Thoracic aorta (tissue), 2 donors: Measurements from ENCODE around the gene ADAMTS16. TPM values are rescaled to one million over a fixed set of nuclear protein-coding genes. Genes with fewer than 3 reads are reported as not detected.

ENCODE experiments used
- ATAC-seq: fragments of 150-250 bp; one replicate; pipeline ENCODE4 v1.8.0; 2017; ENCODE audit warnings: low read depth; ENCODE audit not compliant: insufficient number of reproducible peaks, low FRiP score
- DNase-seq: peaks from one replicate; pipeline ENCODE4 v3.0.0-alpha.2; 2020; ENCODE audit warnings: low spot score
- H3K27ac ChIP-seq, 2 donors: fragments of 200-600 bp; sonication (generic); 1 replicate in 1 of 2; 2 replicates in 1 of 2; pipeline ENCODE4 v1.5.1; 2016; ENCODE audit warnings: mild to moderate bottlenecking in 2 of 2, moderate library complexity in 2 of 2
- H3K27me3 ChIP-seq: fragments of 200-600 bp; sonication (generic); replicated peaks from 2 replicates; pipeline ENCODE4 v1.6.0; 2016; ENCODE audit warnings: mild to moderate bottlenecking; ENCODE audit not compliant: insufficient read depth
- H3K36me3 ChIP-seq: fragments of 200-600 bp; sonication (generic); one replicate; pipeline ENCODE4 v1.5.1; 2016
- H3K4me1 ChIP-seq, 2 donors: fragments of 200-600 bp; sonication (generic); 1 replicate in 1 of 2; 2 replicates in 1 of 2; pipeline versions ENCODE4 v1.5.1 to v1.6.0; 2016; ENCODE audit warnings: low read depth in 2 of 2, mild to moderate bottlenecking in 1 of 2; ENCODE audit not compliant: control insufficient read depth in 1 of 2
- H3K4me3 ChIP-seq: fragments of 200-600 bp; sonication (generic); 2 replicates; pipeline ENCODE4 v1.5.1; 2016; ENCODE audit warnings: mild to moderate bottlenecking
- H3K9me3 ChIP-seq: fragments of 200-600 bp; sonication (generic); 2 replicates; pipeline ENCODE4 v1.5.1; 2016
- total RNA-seq, 2 donors: library from RNA; depleted of rRNA; stranded (reverse); fragments of >200 nt; gene quantifications; one replicate each; pipeline versions ENCODE4 v1.1.0 to v1.2.3, GENCODE V29; 2016
- TF ChIP-seq, protein P1 (sequence below): fragments of 200-600 bp; sonication (generic); IDR thresholded peaks from one replicate; pipeline ENCODE4 v1.5.1; 2019; ENCODE audit warnings: antibody characterized with exemption

The ADAMTS16 gene
- total RNA-seq, 2 donors from 2014 or later, result not detected

DNA sequence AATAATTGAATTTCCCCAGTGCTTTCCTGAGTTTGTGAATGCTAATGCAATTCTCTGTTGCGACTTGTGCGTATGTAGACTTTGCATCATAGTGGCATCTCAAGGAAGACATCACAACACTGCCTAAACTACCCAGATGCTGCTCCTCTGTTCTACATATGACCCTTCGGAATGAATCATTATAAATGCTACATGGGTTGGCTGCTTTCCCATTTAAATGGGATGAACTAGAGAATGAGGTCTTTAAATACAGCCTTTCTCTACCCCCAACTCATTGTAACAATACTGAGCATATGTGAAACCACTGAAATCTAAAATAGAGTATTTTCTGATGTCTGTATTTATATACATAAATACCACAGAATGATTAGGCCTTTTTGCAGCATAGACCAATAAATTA lies 145.8 kb downstream of the ADAMTS16 start:
- Histone ChIP-seq H3K9me3 (no peaks in the 10 kb centered on the region), H3K27me3 (no peaks in the 10 kb centered on the region), H3K36me3 (no peaks in the 10 kb centered on the region), H3K4me3 (no peak overlapping the region), H3K4me1 (no peaks in the 10 kb centered on the region), H3K27ac (no peak overlapping the region)
- no peak for ATAC-seq
- no peak for DNase-seq
- TF ChIP-seq, protein P1, sequence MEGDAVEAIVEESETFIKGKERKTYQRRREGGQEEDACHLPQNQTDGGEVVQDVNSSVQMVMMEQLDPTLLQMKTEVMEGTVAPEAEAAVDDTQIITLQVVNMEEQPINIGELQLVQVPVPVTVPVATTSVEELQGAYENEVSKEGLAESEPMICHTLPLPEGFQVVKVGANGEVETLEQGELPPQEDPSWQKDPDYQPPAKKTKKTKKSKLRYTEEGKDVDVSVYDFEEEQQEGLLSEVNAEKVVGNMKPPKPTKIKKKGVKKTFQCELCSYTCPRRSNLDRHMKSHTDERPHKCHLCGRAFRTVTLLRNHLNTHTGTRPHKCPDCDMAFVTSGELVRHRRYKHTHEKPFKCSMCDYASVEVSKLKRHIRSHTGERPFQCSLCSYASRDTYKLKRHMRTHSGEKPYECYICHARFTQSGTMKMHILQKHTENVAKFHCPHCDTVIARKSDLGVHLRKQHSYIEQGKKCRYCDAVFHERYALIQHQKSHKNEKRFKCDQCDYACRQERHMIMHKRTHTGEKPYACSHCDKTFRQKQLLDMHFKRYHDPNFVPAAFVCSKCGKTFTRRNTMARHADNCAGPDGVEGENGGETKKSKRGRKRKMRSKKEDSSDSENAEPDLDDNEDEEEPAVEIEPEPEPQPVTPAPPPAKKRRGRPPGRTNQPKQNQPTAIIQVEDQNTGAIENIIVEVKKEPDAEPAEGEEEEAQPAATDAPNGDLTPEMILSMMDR, result no peak

- H3K27me3 ChIP-seq, result no peaks in the 10 kb centered on the region
- TF ChIP-seq, protein P1, result no peak
- no peak overlapping the region for H3K27ac ChIP-seq
- no peaks in the 10 kb centered on the region for H3K9me3 ChIP-seq
- H3K36me3 ChIP-seq, result no peaks in the 10 kb centered on the region
- no peak for DNase-seq
- no peak overlapping the region for H3K4me3 ChIP-seq
- no peaks in the 10 kb centered on the region for H3K4me1 ChIP-seq
- ATAC-seq, result no peak
Observed at GRCh38 chr5:5287419-5287818, 147.3 kb downstream of the ADAMTS16 start.

DNA sequence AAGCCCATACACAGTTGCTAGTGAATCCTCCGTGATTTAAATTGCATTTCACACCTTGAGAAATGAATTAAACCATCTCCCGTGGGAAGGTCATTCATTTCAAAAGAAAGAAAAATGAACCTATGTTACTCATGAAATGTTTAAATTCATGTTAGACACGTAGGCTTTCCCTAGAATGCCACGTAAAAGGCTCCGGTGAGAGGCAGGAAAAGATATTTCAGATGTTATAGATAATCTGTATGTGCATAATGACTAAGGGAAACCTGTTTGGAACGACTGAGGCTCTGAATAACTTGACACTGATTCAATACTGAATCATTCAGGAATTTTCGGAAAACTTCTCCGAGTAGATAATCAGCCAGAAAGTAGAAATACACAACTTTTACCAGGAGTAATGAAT lies 148.1 kb downstream of the ADAMTS16 start:
- ATAC-seq (no peak), DNase-seq (no peak)
- Histone ChIP-seq H3K27ac (no peak overlapping the region), H3K36me3 (no peaks in the 10 kb centered on the region), H3K4me1 (no peaks in the 10 kb centered on the region), H3K27me3 (no peaks in the 10 kb centered on the region), H3K9me3 (no peaks in the 10 kb centered on the region), H3K4me3 (no peak overlapping the region)
- TF ChIP-seq, protein P1, result no peak

GRCh38 chr5:5289537-5289936 lies 149.4 kb downstream of the ADAMTS16 start:
- H3K27me3 ChIP-seq, result no peaks in the 10 kb centered on the region
- no peak overlapping the region for H3K4me3 ChIP-seq
- H3K9me3 ChIP-seq, result no peaks in the 10 kb centered on the region
- TF ChIP-seq, protein P1, result no peak
- no peak for DNase-seq
- no peak for ATAC-seq
- no peaks in the 10 kb centered on the region for H3K36me3 ChIP-seq
- H3K27ac ChIP-seq, result no peak overlapping the region
- no peaks in the 10 kb centered on the region for H3K4me1 ChIP-seq

GRCh38 chr5:5290674-5291334 lies 150.7 kb downstream of the ADAMTS16 start:
- H3K36me3 ChIP-seq, result no peaks in the 10 kb centered on the region
- ATAC-seq, result no peak
- no peaks in the 10 kb centered on the region for H3K4me1 ChIP-seq
- no peak overlapping the region for H3K27ac ChIP-seq
- TF ChIP-seq, protein P1, result no peak
- no peaks in the 10 kb centered on the region for H3K9me3 ChIP-seq
- no peak overlapping the region for H3K4me3 ChIP-seq
- DNase-seq, result no peak
- H3K27me3 ChIP-seq, result no peaks in the 10 kb centered on the region
